Endothelial cell of umbilical vein (primary cell): Measurements from ENCODE around the gene ZNF597.

Source experiments
- GATA2 ChIP-seq: IDR thresholded peaks from 2 replicates; pipeline ENCODE4 v1.7.0; 2011; ENCODE audit warnings: low read depth, mild to moderate bottlenecking, moderate library complexity, mixed read lengths, low read length; ENCODE audit not compliant: insufficient read length, insufficient read depth
- MYC ChIP-seq: IDR thresholded peaks from one replicate; pipeline ENCODE4 v1.6.1; 2011; ENCODE audit warnings: mild to moderate bottlenecking, low read depth, low read length
- POLR2A ChIP-seq: IDR thresholded peaks from 2 replicates; pipeline ENCODE4 v1.6.1; 2012; ENCODE audit warnings: low read depth, mild to moderate bottlenecking, control low read depth, low read length
- POLR2AphosphoS5 ChIP-seq: IDR thresholded peaks from 2 replicates; pipeline ENCODE4 v1.6.1; 2012; ENCODE audit warnings: low read depth, mild to moderate bottlenecking, control low read depth, low read length, moderate library complexity; ENCODE audit not compliant: insufficient read depth
- TF ChIP-seq, protein P1 (sequence below), 2 donors: IDR thresholded peaks; 1 replicate in 1 of 2; 2 replicates in 1 of 2; pipeline ENCODE4 v1.5.1; 2011; ENCODE audit warnings: low read length in 2 of 2, mild to moderate bottlenecking in 2 of 2, moderate library complexity in 2 of 2, control low read depth in 1 of 2, inconsistent platforms in 1 of 2, low read depth in 1 of 2; ENCODE audit not compliant: insufficient read depth in 1 of 2; ENCODE audit errors: extremely low read depth in 1 of 2
- TF ChIP-seq, protein P2 (sequence below): IDR thresholded peaks from 2 replicates; pipeline ENCODE4 v1.6.1; 2011; ENCODE audit not compliant: insufficient read depth, insufficient read length

DNA sequence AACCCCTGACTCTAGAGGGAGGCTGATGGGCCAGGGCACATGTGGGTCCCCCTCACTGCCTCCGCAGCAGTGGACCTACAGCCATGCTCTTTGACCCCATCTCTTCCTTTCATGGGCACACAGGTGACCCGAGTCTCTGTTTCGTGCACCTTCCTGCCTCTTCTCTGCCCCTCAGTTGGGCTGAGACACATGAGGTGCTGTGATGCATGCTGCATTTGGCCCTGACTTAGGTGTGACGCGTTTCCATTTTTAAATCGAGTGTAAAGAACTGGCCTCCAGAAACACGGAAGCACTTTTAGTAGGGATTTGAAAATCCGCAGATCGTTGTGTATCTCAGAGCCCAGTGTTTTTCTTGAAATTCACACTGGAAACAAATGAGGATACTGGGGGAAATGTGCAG is 27.4 kb upstream of the ZNF597 start:
- TF ChIP-seq POLR2AphosphoS5 = no peak
- no peak for TF ChIP-seq MYC
- TF ChIP-seq, protein P1, sequence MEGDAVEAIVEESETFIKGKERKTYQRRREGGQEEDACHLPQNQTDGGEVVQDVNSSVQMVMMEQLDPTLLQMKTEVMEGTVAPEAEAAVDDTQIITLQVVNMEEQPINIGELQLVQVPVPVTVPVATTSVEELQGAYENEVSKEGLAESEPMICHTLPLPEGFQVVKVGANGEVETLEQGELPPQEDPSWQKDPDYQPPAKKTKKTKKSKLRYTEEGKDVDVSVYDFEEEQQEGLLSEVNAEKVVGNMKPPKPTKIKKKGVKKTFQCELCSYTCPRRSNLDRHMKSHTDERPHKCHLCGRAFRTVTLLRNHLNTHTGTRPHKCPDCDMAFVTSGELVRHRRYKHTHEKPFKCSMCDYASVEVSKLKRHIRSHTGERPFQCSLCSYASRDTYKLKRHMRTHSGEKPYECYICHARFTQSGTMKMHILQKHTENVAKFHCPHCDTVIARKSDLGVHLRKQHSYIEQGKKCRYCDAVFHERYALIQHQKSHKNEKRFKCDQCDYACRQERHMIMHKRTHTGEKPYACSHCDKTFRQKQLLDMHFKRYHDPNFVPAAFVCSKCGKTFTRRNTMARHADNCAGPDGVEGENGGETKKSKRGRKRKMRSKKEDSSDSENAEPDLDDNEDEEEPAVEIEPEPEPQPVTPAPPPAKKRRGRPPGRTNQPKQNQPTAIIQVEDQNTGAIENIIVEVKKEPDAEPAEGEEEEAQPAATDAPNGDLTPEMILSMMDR (IDR thresholded peaks at IDR 0.05; ENCODE audit: extremely low read depth in 1 of 2, insufficient read depth in 1 of 2, low read depth in 1 of 2, low read length in 2 of 2) = no peak
- no peak for TF ChIP-seq POLR2A
- TF ChIP-seq, protein P2, sequence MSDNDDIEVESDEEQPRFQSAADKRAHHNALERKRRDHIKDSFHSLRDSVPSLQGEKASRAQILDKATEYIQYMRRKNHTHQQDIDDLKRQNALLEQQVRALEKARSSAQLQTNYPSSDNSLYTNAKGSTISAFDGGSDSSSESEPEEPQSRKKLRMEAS = no peak
- no peak for TF ChIP-seq GATA2
